SK-N-MC (cell line): ENCODE measurements around the gene RNU5B-1.

Experiments used
- EZH2 ChIP-seq: fragments of 200-600 bp; sonication (generic); IDR thresholded peaks from one replicate; pipeline ENCODE4 v1.6.1; 2017; ENCODE audit warnings: antibody characterized with exemption
- POLR2AphosphoS5 ChIP-seq: IDR thresholded peaks from 2 replicates; pipeline ENCODE4 v1.6.1; 2012; ENCODE audit warnings: mild to moderate bottlenecking, low read depth, low read length, borderline replicate concordance

DNA sequence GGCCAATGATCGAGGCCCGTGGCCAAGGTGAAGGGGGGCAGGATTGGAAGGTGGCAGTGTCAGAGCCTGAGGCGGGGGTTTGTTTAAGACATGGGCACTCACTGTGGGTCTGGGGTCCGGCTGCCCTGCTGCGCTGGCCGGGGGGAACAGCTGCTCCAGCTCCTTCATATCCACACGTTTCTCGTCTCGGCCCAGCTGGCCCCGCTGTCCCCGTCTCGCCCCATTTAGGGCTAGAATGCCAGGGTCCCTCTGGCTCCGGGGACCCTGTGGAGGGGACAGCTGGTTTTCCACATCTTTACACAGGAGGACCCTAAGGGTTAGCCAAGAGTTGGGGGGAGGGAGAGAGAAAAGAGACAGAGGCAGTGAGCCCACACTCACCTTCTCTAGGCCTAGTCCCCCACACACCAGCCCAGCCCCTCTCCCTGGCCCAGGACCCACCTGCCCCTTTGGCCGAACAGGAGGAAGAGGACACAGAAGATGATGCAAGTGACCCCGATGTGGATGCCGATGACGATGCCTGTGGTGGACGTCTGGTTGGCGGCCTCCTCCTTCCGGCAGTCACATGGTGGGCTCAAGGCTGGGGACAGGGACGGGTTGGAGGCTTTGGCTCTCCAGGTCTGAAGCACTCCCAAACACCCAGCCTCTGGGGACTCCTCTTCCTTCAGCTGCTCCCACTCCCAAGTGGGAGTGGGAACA, 25.0 kb downstream of the RNU5B-1 start:
- no peak for TF ChIP-seq POLR2AphosphoS5
- no peak for TF ChIP-seq EZH2
